CD4-positive, alpha-beta T cell treated with Interferon alpha-2 for 1 hour (primary cell): ENCODE results near the gene FKBP1B.
"Not testable (repeated sequence)": the region's sequence is repeated elsewhere in the genome, so short reads cannot be mapped to it uniquely, and the experiment has no call there.

Experiments used
- DNase-seq, 2 donors: peaks; one replicate each; pipeline ENCODE4 v3.0.0-alpha.2; 2020 to 2022

Gene FKBP1B

DNA sequence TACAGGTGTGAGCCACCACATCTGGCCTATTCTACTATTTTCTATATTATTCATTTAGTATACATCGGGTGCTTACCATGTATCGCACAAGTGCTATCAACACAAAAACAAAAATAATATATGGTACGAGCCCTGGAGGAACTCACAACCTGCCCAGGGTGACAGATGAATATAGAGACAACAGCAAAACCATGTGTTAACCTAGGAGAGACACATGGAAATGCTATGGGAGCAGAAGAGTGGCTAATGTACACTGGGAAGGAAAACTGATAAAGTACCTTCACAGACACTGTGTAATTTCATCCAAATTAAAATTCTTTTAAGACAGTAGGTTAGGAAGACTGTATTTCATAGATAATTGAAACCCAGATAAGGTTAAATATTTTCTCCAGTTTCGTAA is 22.7 kb downstream of the FKBP1B start:
- DNase-seq, result no peak

DNA sequence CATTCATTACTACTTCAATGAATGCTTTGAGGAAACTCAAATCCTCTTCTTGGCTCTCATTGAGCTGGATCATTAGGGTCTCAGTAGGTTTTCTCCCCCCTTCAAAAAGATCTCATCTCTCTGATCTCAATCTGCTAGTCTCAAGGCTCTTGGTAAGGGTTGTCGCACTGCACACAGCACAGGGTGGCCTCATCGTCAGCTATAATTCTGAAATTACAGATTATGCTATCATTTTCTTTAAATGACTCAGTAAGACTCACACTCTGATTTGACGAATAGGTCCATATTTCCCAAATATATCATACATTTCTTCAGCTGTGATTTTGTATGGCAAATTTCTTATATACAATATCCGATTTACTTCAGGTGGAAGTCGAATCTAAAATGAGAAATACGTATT is 24.3 kb downstream of the FKBP1B start:
- no peak for DNase-seq

DNA sequence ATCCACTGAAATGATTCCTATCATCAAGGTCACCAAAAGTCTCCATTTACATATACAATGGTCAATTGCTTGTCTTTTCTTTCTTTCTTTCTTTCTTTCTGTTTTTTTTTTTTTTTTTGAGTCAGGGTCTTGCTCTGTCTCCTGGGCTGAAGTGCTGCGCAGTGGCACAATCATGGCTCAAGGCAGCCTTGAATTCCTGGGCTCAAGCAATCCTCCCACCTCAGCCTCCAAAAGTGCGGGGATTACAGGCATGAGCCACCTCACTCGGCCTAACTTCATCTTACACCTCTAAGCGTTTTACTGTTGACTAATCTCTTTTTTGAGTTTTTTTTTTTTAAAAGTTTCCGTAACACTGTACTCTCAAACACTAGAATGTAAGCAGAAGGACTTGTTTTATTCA is 25.7 kb downstream of the FKBP1B start:
- no peak for DNase-seq

DNA sequence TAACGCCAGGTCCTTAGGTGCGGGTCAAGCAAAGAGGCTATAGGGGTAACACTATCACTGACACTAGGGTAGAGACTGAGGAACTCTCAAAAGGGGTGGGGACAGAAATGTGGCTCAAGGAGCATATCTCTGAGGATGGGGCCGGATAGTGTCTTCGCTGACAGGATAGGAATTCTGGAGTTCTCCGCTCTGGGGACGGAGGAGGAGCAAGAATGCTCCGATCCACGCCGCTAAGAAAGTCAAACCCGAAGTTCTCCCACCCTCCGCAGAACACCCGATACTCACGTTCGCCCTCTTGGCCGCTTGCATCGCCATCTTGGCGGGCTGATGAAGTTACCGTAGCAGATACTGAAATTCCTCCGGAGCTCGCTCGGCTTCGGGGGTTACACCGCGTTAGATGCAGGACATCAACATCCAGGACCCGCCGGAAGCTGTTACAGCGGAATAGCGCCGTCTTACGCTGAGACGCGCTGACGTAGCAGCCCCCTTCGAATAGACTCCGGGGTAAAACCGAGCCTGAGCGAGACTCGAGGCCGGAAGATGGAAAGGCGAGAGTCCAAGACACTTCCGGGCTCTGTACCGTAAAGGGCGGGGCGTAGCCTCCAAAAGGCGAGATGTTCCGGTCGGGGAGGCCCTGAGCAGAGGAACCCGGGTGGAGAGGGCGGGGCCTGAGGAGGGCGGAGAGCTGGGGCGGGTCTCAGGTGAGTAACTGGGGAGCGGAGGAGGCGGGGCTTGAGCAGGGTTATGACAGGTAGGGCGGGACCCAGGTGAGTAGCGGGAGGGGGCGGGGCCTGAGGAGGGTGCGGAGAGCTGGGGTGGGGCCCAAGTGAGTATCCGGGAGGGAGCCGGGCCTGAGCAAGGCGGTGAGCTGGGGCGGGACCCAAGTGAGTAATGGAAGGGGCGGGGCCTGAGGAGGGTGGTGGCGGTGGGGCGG is 26.6 kb downstream of the FKBP1B start, which contains the start of gene SF3B6:
Gene SF3B6 (minus strand): TSS at position 412 of the 934 bp plus-strand sequence. CDS start 97 bp downstream, at position 315.
- peak; percentile 100 for DNase-seq

DNA sequence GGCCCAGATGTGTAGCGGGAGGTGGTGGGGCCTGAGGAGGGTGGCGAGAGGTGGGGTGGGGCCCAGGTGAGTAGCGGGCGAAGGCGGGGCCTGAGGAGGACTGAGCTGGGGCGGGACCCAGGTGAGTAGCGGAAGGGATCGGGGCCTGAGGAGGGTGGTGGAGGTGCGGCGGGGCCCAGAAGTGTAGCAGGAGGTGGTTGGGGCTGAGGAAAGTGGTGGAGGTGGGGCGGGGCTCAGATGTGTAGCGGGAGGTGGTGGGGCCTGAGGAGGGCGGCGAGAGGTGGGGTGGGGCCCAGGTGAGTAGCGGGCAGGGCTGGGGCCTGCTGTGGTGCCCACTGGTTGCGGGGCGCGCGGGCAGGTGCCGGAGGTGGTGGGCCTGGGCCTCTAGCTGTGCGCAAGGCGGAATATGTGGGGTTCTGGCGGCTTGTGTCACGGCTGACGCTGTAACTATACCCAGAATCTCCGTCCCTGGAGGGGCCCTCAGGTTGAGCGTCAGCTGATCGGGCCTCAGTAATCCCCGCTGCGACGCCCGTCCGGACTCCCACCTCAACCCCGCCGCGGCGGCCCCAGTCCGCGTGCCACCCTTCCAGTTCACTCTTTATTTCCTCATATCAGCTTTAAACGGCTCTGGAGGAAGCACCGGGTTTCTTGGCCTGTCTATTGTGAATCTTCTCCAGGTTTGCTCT is 27.5 kb downstream of the FKBP1B start:
- peak in 1 of 2 donors; percentile 29 for DNase-seq

DNA sequence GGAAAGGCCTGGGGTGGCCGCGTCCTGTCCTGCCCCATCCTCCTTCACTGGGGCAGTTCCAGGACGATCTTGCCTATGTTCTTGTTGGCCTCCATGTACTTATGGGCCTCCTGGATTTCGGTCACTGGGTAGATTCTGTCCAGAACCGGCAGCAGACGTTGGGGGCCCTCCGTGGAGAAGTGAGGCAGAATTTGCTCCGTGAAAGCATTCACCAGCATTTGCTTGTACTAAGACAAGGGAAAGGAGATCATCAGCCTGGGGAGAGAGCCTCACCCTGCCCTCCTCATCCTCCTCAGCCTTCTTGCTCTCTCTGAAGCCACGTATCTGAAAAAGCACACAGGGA is 28.0 kb downstream of the FKBP1B start:
- DNase-seq, result no peak

DNA sequence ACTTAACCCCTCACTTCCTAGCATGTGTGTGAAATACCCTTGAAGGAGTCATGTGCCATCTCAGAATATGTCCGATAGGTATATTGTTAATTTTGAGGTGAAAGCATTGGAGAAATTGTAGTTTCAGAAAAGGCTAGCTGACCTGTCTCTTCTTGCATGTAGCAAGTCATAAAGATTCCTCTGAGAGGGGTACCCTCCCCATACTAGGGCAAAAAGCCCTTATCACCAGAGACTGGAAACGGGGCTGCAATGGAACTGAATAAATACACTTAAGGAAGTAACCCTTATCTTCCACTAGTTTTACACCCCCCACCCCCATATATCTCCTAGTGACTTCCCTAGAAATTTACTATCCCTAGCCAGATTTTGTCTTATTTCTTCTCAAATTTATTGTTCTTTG is 28.3 kb downstream of the FKBP1B start:
- DNase-seq, result no peak

DNA sequence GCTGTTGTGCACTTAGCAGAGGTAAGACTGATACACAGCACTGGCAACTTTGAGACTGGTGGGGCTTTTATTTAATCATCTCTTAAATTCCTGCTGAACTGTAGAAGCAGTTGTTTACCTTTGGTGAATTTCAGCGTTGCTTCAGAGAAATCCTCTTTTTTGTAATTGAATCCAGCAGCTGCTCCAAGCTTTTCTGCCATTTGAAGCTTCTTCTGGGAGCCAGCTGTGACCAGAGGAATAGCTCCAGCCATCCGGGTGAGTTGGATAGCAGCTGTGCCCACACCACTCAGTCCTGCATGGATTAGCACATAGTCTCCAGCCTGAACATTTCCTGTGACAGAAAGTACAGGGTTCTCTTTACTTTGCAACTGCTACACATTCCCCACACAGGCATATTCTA is 31.2 kb downstream of the FKBP1B start:
- no peak for DNase-seq

DNA sequence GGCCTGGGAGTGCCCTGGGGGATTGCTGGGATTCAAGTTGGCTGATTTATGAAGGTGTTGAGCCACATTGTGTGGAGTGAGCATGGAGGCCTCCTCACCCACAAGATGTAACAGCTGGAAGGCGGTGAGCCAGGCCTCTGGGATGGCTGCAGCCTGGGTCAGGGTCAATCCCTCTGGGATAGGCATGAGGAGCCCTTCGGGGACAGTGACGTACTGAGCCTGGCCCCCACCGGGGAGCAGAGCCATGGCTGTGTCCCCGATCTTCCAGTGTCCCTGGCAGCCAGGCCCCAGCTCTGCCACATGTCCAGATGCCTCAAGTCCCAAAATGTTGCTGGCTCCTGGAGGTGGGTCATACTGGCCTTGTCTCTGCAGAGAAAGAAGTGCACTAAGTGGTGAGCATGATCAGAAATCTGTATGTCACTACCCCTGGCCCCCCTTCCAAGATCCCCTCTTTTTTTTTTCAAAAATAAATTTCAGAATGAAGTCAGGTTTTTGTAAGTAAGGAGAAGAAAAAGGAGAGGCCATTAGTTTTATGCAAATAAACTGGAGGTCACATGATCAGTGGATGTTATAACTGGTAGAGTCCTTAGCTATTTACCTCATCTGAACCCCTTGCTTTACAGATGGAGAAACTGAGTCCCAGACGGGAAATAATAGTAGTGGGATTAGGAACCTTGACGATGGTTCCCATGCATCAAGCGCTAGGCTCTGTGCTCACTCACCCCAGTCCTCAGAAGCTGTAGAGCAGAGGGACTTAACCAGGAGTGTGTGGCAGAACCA is 33.4 kb downstream of the FKBP1B start:
- DNase-seq, result no peak

DNA sequence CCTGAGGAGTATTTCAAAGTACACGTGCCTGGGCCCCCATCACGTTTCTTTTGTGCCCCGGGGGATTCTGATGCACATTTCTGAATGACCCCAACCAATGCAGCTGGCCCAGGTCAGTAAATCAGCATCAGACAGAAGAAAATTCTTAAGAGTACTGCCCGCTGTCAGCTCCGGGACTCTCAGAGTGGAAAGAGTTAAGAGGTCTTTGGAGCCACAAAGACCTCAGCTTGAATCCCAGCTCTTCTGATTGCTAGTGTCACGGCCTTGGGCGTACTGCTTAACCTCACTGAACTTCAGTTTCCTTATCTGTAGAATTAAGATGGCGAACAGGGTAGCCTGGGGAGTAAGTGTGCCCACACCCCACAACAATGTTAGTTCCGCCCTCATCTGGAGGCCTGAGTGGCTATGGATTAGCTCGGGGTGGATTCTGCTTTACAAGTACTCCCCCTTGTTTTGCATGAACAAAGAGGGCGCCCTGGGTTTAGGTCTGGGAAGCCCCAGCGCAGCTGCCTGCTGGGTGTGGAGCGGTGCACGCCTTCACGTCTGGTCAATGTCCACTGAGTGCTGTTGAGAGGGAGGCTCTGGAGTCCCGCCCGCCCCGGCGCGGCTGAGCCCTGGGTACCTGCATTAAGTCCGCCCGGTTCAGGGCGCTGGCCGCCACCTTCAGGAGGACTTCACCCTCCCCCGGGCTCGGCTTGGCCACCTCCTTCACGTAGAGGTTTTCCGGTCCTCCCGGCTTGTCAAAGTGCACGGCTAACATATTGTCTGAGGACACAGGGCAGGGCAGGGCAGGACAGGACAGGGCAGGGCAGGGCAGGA is 34.2 kb downstream of the FKBP1B start:
- peak; percentile 56 to 68 for DNase-seq

DNA sequence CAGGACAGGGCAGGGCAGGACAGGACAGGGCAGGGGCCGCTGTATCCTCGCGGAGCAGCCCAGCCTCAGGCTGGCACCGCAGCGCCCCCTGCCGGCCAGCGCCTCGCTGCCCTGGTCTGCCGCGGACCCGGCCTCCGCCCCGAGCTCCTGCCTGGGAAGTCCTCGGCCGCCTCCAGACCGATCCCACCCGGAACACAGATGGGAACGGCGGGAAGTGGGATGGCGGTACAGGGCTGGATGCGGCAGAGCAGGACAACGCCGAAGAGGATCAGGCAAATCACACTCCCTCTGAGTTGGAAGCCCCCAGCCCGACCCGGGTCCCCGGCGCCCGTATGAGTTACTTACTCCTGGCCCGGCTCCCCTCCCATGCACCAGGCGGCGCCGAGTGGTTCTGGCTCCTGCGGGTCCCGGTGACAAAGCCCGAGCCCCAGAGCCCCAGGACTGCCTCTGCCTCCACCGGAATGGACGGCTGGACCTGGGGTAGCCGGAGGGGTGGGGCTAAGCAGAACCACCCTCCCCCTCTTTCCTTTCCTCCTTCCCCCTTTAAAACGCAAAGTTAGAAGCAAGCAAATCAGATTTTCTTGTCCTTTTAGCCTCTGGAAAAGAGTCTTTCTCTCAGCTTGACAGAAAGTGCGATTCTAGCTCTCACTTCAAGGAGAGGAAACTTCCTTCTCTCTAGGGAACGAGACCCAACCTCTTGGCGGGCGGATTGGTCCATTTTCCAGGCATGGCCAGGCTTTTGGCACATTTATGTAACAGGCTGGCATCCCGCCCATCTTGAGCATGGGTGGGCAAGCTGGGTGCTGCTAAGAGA is 35.1 kb downstream of the FKBP1B start, which contains the start of gene TP53I3:
Gene TP53I3 (minus strand): TSS at position 449 of the 814 bp plus-strand sequence. CDS start 508 bp downstream, outside the sequence.
- DNase-seq, result peak; percentile 76 to 82

DNA sequence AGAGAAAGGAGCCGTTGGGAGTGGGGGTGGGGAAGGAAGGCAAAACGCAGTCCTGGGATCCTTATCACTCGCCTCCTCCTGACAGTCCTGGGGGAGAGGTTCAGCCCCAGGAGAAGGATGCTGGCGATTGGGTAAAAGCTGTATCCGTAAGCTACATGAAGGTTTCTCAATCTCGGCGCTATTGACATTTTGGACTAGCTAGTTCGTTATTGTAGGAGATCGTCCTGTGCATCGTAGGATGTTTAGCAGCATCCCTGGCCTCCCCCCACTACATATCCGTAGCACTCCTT is 35.6 kb downstream of the FKBP1B start:
- DNase-seq, result no peak

DNA sequence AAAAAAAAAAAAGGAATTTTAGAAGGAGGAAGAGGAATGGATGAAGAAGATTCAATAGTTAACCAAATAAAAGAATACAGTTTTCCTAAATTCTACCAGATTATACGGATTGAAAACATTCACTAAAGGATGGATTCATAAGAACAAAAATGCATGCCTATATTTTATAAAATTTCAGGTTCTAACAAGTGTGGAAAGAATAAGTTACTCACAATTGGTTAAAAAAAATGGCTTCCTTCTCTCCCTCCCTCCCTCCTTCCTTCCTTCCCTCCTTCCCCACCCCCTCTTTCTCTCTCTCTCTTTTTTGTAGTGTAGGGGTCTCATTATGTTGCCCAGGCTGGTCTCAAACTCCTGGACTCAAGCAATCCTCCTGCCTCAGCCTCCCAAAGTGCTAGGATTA is 36.7 kb downstream of the FKBP1B start:
- no peak for DNase-seq

DNA sequence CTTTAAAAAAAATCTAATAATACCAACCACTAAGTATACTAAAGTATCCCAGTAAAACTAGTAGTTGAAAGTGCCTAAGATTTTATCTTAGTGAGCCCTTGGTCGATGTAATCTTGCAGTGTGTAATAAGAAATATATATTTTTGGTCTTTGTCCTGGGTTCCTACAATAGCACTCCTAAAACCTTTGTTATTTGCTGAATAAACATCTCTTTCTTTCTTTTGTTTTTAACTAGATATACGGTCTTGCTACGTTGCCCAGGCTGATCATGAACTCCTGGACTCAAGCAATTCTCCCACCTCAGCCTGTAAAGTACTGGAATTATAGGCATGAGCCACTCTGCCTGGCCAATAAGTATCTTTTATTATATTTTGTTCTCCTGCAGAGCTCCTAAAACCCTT is 37.5 kb downstream of the FKBP1B start:
- no peak for DNase-seq

DNA sequence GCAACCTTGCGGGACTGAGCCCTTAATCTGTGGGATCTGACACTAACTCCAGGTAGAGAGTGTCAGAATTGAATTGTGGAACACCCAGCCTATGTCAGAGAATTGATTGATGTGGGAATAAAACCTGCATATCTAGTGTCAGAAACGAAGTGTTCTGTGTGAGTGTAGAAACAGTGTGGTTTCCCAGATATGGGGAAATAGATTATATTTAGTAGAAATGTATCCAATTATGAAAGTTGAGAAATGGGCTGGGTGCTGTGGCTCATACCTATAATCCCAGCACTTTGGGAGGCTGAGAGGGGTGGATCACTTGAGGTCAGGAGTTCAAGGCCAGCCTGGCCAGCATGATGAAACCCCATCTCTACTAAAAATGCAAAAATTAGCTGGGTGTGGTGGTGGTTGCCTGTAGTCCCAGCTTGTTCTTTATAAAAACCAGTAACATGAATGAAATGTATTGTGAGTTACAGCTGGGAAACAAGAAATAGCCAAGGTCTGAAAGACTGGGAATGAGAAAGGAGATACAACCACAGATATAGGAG is 39.3 kb downstream of the FKBP1B start:
- DNase-seq, result no peak

DNA sequence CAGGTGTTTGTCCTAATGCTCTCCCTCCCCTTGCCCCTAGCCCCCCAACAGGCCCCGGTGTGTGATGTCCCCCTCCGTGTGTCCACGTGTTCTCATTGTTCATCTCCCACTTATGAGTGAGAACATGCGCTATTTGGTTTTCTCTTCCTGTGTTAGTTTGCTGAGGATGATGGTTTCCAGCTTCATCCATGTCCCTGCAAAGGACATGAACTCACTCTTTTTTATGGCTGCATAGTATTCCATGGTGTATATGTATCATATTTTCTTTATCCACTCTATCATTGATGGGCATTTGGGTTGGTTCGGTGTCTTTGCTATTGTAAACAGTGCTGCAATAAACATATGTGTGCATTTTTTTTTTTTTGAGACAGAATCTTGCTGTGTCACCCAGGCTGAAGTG is 43.7 kb downstream of the FKBP1B start:
- DNase-seq, result not testable (repeated sequence)

DNA sequence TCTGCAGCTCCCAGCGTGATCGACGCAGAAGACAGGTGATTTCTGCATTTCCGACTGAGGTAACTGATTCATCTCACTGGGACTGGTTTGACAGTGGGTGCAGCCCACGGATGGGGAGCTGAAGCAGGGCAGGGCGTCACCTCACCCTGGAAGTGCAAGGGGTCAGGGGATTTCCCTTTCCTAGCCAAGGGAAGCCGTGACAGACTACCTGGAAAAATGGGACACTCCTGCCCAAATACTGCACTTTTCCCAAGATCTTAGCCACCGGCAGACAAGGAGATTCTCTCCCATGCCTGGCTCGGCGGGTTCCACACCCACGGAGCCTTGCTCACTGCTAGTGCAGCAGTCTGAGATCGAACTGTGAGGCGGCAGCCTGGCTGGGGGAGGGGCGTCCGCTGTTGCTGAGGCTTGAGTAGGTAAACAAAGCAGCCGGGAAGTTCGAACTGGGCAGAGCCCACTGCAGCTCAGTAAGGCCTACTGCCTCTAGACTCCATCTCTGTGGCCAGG is 45.7 kb downstream of the FKBP1B start:
- DNase-seq, result not testable (repeated sequence)

DNA sequence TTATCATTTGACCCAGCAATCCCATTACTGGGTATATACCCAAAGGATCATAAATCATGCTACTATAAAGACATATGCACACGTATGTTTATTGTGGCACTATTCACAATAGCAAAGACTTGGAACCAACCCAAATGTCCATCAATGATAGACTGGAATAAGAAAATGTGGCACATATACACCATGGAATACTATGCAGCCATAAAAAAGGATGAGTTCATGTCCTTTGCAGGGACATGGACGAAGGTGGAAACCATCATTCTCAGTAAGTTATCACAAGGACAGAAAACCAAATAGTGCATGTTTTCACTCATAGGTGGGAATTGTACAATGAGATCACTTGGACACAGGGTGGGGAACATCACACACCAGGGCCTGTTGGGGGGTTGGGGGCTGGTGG is 51.2 kb downstream of the FKBP1B start:
- not testable (repeated sequence) for DNase-seq

DNA sequence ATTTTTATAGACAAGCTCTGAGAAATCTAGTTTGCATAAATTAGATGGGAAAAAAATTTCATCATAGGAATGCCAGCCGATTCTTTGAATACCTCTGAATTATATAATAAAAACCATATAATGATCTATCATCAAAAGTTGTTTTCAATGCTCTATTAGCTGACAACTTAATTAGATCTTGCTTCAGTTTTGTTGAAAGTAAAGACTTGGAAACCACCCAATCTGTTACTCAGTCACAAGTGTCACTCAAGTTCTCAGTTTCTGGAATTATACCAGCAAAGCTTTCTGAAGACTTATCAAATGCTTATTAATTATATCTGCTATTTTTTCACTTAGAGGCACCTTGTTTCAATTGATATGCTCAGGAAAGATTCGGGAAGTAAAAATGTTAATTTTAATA is 52.5 kb downstream of the FKBP1B start:
- DNase-seq, result no peak

DNA sequence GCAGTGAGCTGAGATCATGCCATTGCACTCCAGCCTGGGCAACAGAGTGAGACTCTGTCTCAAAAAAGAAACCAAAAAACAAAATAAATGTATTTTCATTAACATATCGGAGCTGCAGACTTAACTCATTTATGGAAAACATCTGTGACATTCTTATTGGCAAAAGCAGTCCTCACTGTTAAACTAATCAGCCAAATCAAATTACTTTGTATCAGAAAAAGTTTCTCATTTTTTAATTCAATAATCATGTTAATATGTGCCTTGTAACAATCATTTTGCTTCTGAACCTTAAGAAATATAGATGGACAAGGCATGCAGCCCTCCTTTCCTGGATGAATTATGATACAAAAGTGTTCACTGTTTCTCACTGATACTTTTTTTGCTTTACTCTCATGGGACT is 53.1 kb downstream of the FKBP1B start:
- no peak for DNase-seq

DNA sequence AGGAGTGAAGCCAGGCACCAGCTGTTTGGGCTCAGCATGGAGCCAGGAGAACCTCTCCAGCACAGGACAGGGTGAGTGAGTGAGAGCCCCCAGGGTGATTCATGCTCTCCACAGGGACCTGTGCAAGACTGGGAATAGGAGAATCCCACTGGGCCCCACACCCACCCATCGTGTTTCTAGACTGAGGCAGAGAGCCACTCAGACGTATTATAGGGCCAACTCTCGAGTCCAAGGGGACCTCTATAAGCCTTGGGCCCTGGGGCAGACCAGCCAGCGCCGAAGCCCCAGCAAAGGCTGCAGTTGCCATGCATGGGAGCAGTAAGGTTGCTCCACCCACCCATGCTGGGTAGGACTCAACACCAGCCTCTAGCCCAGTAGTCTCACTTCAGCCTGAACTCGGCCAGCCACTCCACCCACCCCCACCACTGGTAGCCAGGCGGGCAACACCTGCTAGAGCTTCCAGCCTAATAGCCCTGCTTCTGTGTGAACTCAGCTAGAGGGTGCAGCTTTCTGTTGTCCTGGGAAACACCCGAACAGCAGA is 54.6 kb downstream of the FKBP1B start:
- DNase-seq, result no peak
